ENCODE measurements around the gene OXSR1.

- no peak for TF ChIP-seq POLR2A (IDR thresholded peaks at IDR 0.05)
- no peak for TF ChIP-seq CTCF (IDR thresholded peaks at IDR 0.05)
Measured at GRCh38 chr3:38224357-38224756, 59.0 kb downstream of the OXSR1 start.
